Astrocyte of the spinal cord (primary cell): ENCODE data around the gene ADGRL2.
"Not testable (repeated sequence)": the region's sequence is repeated elsewhere in the genome, so short reads cannot be mapped to it uniquely, and the experiment has no call there.

Source experiments
- DNase-seq: peaks from one replicate; pipeline ENCODE4 v3.0.0; 2011; ENCODE audit warnings: low read depth, low spot score
- H3K4me3 ChIP-seq: 2 replicates; pipeline ENCODE4 v1.5.1; 2011; ENCODE audit warnings: low read depth, mild to moderate bottlenecking, low read length, moderate library complexity
- in situ Hi-C: cut with HindIII; loops from 2 replicates; pipeline ENCODE4 v1.10.0; 2017; ENCODE audit warnings: low sequenced_read_pairs
- TF ChIP-seq, protein P1 (sequence below): IDR thresholded peaks from 2 replicates; pipeline ENCODE4 v1.5.1; 2012; ENCODE audit warnings: low read depth, mild to moderate bottlenecking, low read length, inconsistent platforms

Gene ADGRL2

DNA sequence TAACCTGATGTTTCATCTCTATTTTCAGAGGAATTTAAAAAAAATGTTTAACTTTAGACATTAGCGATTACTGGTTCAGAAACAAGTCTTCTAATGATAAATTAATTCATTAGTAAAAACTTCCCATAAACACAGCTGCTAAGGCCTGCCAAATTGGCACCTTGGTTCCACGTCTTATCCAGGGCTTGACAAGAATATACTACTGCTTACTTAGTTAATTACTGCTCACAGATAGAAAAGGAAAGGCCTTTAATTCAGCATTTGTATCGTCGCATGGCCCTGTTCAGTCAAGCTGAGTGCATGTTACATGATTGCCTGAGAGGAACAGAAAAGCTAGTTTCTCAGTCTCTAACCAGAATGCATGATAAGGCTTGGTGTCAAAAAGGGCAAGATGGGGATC, 84.6 kb downstream of the ADGRL2 start:
- no peak overlapping the region for H3K4me3 ChIP-seq
- no peak for DNase-seq
- TF ChIP-seq, protein P1, sequence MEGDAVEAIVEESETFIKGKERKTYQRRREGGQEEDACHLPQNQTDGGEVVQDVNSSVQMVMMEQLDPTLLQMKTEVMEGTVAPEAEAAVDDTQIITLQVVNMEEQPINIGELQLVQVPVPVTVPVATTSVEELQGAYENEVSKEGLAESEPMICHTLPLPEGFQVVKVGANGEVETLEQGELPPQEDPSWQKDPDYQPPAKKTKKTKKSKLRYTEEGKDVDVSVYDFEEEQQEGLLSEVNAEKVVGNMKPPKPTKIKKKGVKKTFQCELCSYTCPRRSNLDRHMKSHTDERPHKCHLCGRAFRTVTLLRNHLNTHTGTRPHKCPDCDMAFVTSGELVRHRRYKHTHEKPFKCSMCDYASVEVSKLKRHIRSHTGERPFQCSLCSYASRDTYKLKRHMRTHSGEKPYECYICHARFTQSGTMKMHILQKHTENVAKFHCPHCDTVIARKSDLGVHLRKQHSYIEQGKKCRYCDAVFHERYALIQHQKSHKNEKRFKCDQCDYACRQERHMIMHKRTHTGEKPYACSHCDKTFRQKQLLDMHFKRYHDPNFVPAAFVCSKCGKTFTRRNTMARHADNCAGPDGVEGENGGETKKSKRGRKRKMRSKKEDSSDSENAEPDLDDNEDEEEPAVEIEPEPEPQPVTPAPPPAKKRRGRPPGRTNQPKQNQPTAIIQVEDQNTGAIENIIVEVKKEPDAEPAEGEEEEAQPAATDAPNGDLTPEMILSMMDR = no peak
- in situ Hi-C loops = no loop called here

DNA sequence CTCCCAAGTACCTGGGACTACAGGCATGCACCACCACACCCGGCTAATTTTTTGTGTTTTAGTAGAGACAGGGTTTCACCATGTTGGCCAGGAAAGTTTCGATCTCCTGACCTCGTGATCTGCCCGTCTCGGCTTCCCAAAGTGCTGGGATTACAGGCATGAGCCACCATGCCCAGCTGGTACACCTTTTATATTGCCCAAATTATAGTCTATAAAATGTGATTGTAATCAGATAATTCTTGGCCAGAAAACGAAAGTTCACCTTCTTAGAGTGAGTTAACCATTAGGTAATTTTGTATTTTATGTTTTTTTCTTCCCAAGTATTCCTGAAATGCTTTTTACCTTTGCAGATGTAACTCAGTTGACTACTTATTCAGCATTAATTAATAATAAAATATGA, 85.6 kb downstream of the ADGRL2 start:
- DNase-seq, in situ Hi-C loops, H3K4me3 ChIP-seq: not testable (repeated sequence)

DNA sequence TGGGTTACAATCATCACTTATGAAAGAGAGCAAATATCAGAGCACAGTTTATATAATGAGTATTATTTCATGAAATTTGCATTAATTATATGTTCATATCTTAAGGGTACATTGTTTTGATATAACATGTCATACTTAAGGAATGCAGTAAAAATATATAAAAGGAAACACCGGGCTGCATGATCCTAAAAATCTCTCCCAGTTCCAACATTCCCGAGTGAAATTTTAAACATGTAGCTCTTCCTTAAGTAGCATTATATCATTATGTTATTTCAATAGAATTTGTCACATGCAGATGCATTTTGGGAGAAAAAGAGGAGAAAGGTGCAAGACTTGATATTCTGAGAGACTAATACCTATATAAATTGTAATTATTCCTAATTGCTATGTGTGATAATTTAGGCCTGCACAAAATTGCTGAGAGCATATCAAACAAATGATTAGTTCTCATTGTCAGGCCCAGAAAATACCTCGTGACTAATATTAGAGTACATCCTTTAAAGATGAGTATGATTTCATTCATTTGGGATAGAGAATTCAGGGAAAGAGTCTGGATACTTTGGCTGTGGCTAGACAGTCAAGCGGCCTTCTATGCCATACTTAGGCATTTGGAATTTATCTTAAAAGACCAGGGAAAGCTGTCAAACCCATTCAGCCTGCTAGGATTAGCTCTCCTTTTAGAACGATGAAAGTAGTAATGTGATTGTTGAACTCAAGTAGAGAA, 86.8 kb downstream of the ADGRL2 start:
- TF ChIP-seq, protein P1 = no peak
- H3K4me3 ChIP-seq = no peak overlapping the region
- in situ Hi-C loops = no loop called here
- DNase-seq = no peak

DNA sequence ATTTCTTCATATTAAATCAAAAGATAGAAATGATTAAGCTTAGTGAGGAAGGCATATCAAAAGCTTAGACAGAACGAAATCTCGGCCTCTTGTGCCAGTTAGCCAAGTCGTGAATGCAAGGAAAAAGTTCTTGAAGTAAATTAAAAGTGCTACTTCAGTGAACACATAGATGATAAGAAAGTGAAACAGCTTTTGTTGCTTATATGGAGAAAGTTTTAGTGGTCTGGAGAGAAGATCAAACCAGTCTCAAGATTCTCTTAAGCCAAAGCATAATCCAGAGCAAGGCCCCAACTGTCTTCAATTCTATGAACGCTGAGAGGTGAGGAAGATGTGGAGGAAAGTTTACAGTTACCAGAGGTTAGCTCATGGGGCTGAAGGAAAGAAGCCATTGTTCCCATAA, 88.4 kb downstream of the ADGRL2 start:
- in situ Hi-C loops = no loop called here
- no peak overlapping the region for H3K4me3 ChIP-seq
- DNase-seq = no peak
- TF ChIP-seq, protein P1 = no peak

DNA sequence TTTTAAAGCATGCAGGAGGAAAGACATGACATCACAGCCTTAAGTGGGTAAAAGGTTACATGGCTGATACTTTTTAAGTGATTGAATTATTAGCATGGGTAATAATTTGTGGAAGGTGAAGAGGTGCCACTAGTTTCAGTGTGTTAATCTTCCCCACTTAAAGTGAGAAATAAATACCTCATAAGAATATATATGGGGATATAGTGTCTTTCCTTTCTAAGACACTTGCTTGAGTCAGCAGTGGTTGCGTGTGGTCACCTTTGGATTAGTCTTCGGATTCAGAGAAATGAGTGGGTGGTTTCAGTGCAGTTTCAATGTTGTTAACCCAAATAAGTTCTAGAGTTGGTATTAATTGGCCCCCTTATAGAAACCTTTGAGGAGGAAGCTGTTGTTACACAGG, 94.1 kb downstream of the ADGRL2 start:
- TF ChIP-seq, protein P1 = no peak

DNA sequence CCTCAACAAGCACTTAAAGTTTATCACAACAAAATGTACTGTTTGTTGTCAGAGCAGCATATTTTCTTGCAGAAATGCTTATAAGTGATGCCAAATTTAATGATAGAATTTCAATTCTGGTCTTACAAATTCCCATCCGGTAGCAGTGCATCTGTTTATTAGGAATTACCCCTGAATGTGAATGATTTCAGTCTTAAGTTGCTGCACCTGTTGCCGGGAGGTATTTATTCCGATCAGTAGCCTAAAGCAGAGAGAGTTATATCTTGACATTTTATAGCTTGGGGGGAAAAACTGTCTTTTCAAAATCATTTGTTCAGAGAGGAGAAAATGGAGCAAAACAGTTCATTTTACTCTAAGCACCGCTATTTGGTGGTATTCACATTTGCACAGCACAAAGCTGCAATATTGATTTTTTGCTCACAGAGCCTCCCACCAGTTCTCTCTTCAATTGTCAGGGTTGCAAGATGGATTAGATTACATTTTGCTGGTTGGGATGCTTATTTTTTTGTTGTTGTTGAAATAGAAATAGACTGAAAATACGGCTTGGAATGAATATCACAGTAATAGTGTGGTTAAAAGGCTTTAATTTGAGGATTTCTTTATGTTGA, 98.6 kb downstream of the ADGRL2 start:
- in situ Hi-C loops = no loop called here
- TF ChIP-seq, protein P1 = no peak
- no peak for DNase-seq
- no peak overlapping the region for H3K4me3 ChIP-seq

More for the DNA sequence above, 94.1 kb downstream of the ADGRL2 start:
- in situ Hi-C loops = no loop called here
- no peak for DNase-seq
- no peak overlapping the region for H3K4me3 ChIP-seq

DNA sequence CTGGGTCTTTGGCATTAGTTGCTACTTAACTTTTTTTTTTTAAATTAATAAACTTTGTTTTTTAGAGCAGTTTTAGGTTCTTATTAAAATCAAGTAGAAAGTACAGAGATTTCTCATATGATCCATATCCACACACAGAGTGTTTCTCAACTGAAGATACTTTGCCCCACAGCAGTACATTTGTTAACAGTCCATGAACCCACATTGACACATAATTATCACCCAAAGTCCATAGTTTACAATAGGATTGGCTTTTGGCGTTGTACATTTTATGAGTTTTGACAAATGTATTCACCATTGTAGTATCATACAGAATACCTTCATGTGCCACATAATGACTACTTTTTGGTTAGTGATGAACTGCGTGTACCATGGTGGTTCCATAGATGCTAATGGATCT, 106.8 kb downstream of the ADGRL2 start:
- in situ Hi-C loops = no loop called here
- no peak for DNase-seq
- TF ChIP-seq, protein P1 = no peak
- no peak overlapping the region for H3K4me3 ChIP-seq
